Dedifferentiated amniotic fluid mesenchymal stem cell (primary cell): ENCODE measurements around the gene TNFRSF18.

Experiments
- DNase-seq: peaks from one replicate; pipeline ENCODE4 v3.0.0-alpha.2; 2016; ENCODE audit errors: extremely low spot score

Gene TNFRSF18

DNA sequence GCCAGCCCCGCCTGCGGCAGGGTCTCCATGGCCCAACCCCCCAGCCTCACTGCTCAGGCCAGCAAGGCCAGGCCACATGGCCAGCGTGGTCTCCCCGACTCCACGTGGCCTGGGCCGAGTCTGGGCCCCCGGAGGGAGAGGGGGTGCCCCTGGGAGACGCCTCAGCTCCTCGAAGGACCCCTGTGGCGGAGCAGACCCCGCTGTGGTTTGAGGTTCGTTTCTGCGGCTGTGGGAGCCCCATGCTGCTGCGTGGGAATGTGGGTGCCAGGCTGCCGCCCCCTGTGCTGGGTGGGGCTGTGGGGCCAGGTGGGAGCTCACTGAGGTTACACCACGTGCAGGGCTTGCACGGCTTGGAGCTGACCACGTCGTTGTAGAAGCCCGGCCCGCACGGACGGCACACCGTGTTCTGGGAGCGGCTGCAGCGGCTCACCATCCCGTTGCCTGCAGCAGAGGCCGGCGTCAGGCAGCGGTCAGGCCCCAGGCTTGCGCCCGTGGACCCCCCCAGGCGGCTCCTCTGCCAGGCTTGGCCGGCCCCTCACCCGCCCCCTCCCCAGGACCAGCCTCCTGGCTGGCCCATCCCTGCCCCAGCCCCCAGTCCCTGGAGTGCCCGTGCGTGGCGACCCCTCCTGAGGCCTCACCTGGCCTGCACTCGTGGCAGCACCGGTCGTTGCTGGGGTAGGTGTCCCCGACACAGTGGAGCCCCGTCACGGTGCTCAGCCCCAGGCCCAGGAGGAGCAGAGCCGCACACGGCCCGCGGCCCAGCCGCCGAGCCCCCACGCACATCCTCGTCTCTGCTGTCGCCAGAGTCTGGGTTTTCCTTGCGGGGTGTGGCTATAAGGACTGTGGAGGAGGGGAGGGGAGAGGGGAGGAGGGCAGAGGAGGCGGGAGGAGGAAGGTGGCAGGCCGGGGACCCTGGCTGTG, 7.2 kb upstream of the TNFRSF18 start, which contains the start of gene TNFRSF4:
Gene TNFRSF4 (minus strand): TSS at position 809 of the 921 bp plus-strand sequence. CDS start 26 bp downstream, at position 783.
- DNase-seq: no peak

DNA sequence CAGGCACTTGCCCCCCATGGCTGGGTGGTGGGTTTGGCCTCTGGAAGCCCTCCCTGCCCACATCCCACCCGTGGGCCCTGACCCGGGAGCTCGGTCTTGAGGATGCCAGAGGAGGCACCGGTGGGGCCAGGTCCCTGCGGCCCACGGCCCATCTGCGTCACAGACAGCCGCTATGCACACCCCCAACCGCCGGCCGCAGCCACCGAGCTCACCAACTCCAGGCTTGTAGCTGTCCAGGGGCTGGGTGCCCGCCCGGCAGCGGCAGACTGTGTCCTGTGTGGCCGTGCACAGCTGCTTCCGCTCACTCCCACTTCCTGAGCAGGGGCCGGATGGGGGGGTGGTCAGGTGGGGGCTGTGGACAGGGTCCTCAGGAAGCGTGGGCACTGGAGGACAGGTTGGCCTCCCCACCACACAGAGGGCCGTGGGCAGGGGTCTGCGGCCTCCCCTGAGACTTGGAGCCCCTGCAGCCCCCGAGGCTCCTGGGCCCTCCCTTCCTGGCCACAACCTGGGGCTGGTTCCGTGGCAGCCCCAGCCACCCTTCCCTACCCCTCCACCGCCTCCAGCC, 6.5 kb upstream of the TNFRSF18 start:
- no peak for DNase-seq

DNA sequence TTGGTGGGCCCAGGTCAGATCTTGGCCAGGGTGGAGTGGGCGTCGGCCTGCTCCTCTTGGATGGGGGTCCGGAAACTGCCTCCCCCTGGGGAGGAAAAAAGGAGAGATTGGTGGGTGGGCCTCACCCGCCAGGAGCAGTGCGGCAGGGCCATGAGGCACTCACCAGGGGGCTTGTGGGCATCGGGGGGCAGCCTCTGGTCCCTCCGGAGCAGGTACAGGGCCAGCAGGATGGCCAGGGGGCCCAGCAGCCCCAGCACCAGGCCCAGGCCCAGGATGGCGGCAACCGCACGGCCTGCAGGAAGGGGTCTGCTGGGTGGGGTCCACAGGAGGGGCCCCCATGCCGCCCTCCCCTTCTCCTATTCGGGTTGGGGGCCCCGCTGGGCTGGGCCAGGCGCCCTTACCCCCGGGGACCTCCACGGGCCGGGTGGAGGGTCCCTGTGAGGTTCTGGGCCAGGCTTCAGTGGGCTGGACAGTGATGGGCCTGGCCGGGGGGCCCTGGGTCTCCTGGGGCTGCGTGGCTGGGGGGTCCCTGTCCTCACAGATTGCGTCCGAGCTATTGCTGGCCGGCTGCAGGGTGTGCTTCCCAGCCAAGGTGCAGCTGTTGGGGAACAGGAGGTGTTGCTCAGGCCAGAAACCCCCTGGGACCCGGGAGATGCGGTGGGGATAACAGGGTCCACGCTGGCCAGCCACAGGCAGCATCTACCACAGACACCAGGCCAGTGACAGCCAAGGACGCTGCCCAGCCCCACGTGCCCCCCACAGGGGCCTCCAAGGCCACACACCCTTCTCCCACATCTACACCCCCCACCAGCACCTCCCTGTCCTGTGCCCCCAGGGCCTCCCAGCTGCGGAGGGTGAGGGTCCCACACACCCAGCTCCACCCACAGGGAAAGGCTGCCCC, 5.4 kb upstream of the TNFRSF18 start:
- DNase-seq: no peak

DNA sequence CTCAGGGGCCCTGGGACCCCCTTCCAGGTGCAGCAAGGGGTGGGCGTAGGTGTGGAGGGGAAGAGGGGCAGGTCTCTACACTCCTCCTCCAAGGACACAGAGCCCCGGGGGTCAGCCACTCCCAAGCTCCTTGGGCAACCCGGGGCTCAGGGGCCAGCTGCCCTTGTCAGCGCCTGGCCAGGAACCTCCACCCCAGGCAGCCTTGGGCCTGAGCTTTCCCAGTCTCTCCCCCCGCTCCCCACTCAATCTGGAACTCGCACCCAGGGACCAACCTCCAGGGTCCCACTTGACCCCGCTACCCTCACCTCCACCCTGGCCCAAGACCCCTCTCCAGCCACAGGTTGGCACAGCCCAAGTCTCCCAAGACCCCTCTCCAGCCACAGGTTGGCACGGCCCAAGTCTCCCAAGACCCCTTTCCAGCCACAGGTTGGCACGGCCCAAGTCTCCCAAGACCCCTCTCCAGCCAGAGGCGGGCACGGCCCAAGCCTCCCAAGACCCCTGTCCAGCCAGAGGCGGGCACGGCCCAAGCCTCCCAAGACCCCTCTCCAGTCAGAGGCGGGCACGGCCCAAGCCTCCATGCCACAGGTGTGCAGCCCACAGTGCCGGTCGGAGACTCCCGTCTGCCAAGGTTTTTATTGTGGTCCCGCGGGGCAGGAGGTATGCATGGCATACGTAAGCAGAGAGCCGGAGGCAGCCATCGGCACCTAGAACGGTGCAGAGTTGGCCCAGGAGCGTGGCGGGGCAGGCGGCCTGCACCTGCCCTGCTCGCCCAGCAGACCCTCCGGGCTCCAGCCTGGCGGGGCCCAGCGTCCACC, 4.5 kb upstream of the TNFRSF18 start:
- no peak for DNase-seq

DNA sequence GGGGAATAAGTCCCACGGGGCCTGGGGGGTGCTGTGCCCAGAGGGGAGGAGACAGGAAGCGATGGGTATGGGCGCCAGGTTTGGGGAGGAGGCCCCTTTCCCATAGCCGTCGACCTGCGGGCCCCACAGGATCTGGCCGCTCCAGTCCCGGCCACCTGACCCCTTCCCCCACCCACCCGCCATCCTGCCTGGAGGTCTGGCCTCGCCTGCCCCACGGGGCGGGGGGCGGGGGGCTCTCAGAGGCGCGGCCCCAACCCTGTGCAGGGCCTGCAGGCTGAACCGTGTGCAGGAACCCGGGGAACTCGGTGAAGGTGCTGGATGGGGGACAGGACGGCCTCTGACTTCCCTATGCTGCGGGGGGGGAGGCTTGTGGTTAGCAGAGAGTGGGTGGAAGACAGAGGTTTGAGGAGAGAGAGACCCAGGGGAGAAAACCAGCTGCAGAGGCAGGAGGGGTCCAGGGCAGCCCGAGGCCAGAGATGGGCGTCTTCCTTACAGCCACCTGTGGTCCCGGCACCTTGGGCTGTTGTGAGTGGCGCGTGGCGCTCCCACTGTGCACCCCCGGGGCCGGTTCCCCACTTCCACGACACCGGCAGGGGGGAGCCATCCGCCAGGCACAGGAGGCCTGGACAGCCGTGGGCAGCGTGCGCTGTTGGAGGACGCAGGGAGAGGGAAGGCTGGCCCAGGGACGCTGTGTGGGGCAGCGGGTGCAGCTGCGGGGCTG, 2.5 kb upstream of the TNFRSF18 start:
- no peak for DNase-seq

DNA sequence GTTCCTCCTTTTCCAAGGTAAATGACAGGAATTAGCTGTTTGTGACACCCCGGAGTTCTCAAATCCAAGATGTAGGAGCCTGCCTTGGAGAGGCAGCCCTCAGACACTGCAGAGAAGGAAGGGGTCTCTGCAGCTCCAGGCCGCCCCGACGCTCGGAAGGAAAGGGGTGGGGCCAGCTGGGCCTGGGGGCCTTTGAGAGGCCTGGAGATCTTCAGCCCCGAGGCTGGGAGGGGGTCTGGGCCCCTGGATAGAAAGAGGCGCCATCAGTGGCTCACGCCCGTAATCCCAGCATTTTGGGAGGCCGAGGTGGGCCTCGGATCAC, 1.1 kb upstream of the TNFRSF18 start:
- DNase-seq: no peak

DNA sequence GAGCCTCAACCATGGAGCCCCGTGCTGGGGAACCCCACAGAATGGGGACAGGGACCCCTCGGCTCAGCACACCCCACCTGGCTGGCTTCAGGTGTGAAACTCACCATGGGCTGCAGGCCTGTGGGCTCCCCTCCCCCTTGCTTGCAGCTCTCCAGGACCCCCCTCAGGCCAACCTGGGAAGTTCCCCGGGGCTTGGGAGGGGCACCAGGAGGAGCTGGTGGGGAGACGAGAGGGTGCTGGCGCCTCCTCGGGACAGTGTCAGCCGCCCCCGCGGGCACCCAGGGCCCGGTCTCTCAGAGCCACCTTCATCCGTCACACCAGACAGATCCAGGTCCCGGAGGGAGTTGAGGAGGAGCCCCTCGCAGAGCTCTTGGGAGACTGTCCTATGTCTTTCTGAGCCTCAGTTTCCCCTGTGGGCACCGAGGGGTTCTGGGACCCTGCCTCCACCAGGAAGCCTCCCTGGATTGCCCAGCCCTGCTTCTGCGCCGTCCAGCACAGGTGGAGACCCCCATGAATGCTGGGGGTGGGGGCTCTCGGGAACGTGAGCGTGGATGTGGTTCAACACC, 657 bp upstream of the TNFRSF18 start:
- DNase-seq: no peak

DNA sequence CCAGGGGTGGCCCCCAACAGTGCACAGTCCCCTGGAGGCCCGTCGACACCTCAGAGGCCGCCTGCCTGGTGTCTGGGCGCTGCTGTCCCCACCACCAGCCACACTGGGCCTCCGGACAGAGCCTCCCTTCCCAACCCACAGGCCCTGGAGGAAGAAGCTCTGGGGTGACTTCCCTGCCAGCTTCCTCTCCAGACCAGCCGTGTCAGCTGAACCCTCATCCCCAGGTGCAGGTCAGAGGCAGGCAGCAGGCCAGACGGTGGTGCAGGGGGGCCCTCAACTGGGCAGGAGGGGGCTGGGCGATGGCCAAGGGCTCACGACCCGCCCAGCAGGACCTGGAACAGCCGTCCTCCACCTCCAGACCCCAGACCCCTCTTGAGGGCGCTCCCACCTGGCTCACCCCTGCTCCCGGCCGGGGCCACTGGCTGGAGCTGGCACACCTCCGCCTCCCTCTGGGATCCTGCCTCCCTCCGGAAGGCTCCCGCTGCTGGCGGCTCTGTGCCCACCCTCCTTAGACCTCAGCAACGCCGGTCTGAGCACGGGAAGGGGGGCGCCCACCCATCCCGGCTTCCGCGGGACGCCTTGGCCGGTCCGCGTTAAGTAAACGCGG, 520 bp downstream of the TNFRSF18 start:
- no peak for DNase-seq

DNA sequence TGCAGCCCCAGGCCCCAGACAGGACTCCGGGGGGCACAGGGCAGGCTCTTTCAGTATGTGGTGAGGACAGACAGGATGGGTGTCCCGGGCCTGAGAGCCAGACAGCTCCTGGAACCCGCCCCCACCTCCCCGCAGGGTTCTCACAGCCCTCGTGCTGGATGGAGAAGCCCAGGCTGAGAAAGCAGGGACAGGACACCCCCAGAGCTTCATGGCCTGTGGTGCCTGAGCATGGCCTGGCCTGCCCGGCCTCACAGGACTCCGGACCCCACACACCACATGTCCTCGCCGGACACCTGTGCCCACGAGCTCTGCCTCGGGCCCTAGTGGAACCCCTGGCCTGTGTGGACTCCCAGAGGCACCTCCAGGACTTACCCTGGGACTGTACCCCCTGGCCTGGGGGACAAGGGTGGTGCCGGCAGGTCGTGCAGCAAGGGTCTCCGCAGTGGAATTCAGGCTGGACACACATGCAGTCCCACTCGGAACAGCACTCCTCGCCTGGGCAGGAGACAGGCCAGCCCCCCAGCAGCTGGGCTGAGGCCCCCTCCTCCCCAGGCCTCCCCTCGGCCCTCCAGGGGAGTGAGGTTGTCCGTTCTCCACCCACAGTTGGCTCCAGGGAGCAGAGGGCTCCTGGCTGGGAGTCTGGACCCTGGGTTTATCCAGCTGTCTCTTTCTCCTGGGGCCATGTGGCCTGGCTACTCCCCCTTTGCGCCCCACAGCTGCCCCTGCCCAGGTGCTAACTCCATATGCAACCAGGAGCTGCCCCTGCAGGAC, 1.2 kb downstream of the TNFRSF18 start:
- DNase-seq: no peak

DNA sequence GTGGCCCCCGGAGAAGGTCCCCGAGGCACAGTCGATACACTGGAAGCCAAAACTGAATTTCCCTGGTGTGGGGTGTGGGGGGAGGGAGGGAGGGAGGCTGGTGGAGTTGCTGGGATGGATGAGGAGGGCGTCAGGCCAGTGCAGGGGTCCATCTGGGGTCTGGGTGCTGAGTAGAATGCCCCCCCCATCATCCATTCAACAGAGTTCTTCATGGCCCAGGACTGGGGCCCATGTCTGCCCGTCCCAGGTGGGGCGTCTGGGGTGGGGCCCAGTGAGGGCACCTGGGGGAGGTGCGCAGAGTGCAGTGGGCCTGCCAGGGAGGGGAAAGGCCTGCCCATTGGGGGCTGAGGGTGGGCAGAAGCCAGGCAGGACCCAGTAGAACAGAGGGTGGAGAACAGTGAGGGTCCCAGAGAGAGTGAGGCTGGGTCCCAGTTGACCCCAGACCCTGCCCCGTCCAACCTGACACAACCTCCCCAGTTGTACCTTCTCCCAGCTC, 1.9 kb downstream of the TNFRSF18 start:
- no peak for DNase-seq

DNA sequence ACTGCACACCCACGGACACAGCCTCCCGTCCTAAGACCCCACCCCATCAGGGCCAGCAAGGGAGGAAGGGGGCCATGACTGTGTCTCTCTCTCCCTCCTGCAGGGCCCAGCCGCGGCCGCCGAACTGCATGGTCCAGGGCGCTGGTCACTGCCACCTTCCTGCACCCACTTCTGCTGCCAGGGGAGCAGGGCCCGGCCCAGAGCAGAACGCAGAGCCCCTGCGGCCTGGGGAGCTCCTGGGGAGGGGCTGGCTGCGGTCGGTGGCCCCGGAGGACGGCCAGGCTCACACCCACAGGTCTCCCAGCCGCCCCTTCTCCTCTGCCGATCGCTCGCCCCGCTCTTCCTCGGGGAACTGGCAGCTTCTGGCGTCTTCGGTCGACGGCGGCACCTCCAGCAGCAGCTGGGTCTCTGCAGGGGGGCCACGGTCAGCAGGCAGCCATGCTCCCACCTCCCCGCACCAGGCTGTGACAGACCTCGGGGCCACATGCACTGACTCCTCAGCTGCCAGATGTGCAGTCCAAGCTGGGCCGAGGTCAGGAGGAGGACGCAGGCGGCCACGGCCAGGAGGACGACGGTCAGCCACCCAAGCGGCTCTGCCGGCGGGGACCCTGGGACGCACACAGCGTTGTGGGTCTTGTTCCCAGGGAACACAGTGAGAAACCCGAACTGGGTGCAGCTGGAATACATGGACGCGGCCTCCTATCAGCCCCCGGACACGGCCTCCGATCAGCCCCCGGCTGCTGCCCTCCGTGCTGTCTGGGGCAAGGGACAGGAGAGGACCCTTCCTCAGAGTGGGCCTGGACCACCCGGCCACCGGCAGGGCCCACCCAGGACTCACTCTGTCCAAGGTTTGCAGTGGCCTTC, 2.6 kb downstream of the TNFRSF18 start:
- DNase-seq: no peak

DNA sequence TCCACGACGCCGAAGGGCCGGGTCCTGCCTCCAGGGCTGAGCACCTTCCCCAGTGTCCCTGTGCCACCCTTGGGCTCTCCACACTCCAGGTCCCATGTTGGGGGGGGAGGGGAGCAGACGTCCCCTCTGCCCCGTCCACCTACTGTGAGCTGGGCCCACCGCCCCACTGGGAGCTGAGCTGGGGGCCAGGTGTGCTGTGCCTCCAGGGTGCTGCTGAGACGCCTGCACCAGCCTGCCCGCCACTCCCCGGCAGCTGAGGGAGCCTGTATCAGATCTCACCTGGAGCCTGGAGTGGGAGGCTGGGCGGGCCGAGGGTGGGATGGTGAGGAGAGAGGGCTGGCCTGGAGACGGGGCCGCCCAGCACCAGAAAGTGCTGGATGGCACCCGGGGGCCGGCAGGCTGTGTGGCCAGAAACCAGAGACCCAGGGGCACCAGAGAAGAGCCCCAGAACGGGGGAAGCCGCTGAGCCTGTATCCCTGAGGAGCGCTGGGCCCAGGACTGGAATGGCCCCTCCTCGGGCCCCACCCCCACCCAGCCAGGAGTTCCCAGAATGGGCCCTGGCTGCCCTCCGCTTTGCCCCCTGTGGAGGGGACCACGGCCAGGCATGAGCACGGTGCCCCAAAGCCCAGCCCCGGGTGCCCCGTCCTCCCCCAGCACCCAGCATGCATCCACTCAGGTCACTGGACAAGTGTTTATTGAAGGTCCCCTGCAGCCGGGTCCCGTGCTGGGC, 3.4 kb downstream of the TNFRSF18 start:
- DNase-seq: no peak

DNA sequence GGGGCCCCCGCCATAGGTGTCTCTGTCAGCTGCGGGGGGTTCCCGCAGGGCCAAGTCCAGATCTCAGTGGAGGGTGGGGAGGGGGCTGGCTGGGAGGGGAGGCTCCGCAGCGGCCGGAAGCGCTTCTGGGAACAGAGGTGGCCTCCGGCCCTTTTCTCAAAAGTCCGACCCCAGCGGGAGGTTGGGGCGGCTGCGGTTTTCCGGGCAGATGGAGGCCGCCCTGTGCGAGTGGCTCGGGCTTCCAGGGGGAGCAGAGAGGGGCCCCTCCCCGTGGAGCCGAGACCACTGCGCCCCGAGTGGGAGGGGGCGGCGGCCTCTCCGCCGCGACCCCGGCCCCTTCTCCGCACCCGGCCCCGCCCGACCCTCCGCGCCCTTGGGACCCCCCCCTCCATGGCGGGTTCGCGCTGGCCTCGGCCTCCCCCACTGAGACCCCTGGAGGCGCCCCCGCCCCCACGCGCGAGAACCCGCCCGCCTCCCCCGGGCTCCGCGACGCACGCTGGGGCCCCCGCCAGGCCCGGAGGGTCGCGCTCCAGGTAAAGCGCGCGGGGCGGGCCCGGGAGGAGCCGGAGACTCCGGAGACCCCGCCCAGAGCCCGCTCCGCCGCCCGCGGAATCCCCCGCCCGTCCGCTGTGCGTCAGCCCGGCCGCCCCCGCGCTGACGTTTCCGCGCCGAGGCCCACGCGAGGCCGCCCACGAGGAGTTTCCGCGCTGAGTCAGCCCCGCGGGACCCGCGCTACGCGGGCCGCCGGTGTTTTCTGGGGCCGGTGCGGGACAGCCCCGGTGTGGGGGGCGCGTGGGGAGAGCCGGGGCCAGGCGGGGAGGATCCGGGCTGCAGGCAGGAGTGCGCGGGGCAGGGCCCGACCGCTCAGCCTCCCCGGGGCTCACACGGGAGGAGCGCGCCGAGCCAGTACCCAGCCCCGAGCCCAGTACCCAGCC, 5.2 kb downstream of the TNFRSF18 start:
- DNase-seq: no peak

DNA sequence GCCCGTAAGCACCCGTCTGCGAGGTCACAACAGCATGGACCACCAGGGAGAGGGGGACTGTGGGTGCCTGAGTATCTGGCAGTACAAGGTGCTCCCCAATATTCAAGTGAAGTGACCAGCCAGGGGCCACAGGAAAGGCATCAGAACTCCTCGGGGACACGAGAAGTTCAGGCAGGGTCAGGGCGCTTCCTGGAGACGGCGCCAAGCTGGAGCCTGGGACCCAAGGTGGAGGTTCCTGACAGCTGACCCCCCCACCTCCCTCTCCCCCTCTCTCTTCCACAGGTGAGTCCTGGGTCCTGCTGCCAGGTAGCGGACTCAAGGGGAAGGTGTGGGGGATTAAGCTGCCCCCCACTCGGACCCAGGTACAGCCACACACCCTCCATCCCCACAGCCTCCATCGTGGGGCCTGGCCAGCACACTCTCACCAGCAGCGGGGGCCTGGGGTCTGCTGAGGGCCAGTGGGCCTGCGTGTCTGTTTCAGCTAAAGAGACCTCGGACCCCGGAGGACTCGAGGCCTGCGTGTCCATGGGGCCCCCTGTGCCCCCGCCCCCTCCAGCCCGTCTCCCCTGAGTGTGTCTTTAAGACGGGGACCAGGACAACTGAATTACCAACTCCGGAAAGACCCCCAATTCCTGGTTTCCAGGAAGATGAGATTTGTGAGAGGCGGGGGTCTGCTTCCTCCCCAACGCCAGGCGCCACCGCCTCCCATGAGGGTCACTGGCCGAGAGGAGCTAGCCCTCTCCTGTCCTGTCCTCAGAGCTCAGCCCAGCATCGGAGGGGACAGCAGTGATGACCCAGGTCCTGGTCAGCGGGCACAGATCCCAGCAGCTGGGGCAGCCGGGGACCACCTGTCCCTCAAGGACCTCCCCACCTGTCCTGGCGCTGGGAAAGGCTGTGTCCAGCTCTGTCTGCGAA, 6.2 kb downstream of the TNFRSF18 start:
- no peak for DNase-seq
